GM13977 (cell line): ENCODE results near the gene PIP4K2B.

ENCODE experiments used
- DNase-seq: peaks from one replicate; pipeline ENCODE4 v3.0.0; 2012; ENCODE audit warnings: low spot score
- CTCF ChIP-seq: IDR thresholded peaks from 2 replicates; pipeline ENCODE4 v1.5.1; 2012; ENCODE audit warnings: mild to moderate bottlenecking, control low read depth; ENCODE audit not compliant: insufficient read depth; ENCODE audit errors: extremely low read depth, missing control alignments
- in situ Hi-C: fragments of 300-500 bp; cut with MboI; formaldehyde crosslinking; loops from one replicate; pipeline ENCODE4 v1.12.0; 2022; ENCODE audit warnings: low sequenced_read_pairs, low pct_unique_long_range_greater_than_20kb, mixed read lengths, inconsistent platforms; ENCODE audit not compliant: unreplicated experiment

The PIP4K2B gene

GRCh38 chr17:38740806-38741205 is 58.5 kb downstream of the PIP4K2B start:
- no peak for TF ChIP-seq CTCF
- no peak for DNase-seq
- in situ Hi-C loops = no loop called here

DNA sequence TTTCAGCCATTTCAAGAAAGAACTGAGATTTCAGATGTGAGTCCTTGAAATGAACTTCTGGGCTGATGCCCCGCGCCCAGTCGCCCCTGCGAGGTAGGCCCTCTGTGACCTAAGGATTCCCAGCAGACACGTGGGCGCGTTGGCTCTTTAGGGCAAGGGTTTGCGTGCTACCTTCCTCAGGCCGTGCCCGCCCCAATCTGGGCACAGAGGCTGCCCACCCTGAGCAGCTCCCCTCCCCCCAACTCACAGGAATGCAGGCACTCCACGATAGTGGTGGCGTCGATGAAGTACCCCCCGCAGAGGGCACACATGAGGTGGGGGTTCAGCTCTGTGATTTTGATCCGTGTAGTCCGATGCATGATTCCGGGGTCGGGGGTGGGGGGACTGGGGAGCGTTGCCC is 59.3 kb downstream of the PIP4K2B start:
- TF ChIP-seq CTCF = no peak
- no peak for DNase-seq
- in situ Hi-C loops = no loop called here

- no peak for TF ChIP-seq CTCF
- in situ Hi-C loops = loop anchor here (5.0 kb wide), 1 partner anchor 62 kb away; no protein-coding TSS in a partner anchor
- no peak for DNase-seq
Observed at GRCh38 chr17:38739305-38739704, 60.1 kb downstream of the PIP4K2B start.

- no peak for TF ChIP-seq CTCF
- in situ Hi-C loops = loop anchor here (5.0 kb wide), 1 partner anchor 61 kb away; no protein-coding TSS in a partner anchor
- no peak for DNase-seq
Observed at GRCh38 chr17:38738686-38739085, 60.7 kb downstream of the PIP4K2B start.

DNA sequence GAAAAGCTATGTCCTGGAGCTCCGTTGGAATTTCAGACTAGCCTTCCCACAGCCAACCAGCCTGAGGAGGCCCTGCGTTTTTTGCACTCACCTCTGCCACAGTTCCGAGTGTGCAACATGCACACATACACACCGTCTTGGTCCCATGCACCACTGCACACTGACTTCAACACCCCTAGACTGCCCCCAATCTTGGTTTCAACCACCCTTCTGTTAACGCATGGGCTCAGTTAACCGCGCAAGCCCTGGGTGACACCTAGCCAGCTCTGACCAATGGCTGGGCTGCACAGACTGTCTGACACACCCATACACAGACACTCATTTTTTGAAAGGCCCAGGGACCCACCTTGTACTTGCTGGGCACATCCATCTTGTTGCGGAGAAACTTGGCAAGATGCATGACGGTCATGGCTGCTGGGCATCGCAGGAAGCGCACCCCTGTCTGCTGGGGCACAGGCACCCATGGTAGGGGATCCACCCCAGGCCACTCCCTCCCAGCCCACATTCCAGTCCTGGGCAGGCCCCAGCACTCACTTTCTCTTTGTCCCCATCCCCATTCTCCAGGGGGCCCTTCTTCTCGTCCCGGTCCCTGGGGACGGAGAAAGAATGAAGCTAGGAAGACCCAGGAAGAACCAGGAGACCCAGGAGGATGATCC is 61.2 kb downstream of the PIP4K2B start:
- TF ChIP-seq CTCF = no peak
- in situ Hi-C loops = loop anchor here (5.0 kb wide), 1 partner anchor 61 kb away; no protein-coding TSS in a partner anchor
- peak; percentile 75 for DNase-seq

DNA sequence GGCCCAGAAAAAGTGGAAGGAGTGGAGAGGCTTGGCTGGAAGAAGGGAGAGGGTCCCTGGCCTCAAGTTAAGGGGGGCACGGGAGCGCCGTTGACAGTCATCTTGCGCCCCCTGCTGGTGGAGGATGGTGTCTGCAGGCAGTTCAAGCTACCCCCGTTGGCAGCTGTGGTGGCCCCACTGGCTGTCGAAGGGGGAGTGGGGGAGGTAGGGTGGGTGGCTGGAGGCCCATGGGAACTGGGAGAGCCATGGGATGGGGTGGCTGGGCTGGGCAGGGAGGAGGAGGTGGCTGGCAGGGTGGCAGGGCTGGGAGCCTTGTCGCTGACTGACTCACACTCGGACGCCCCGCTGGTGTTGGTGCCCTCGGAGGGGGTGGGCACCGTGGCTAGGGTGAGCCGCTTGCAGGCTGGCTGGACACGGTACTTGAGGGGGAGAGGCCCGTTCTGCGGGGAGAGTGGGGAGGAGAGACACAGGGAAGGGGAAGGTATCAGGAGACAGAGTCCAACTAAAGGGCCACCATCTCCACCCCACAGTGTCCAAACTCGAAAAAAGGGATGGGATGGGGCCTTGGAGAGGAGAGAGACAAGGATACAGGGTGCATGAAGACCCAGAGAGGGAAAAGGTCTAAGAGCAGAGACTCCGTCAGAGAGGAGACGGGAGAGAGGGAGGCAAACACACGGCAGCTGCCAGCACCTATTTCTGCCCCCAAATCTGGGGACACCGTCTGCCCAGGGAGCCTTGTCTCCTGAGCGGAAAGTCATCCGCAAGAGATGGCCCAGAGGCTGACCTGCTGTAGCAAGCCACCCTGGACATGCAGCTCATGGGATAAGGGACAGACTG is 64.0 kb downstream of the PIP4K2B start:
- TF ChIP-seq CTCF = peak; percentile 97

More for the DNA sequence above, 64.0 kb downstream of the PIP4K2B start:
- in situ Hi-C loops = loop anchor here (5.0 kb wide), 1 partner anchor 58 kb away; no protein-coding TSS in a partner anchor
- peak; percentile 86 for DNase-seq
